GM12891 (cell line): ENCODE results near the gene PSMB7.

Experiments used
- DNase-seq: peaks from one replicate; pipeline ENCODE4 v3.0.0; 2011; ENCODE audit warnings: low spot score; ENCODE audit not compliant: insufficient read length
- FAIRE-seq: peaks from 2 replicates; lab custom pipeline; 2011; peaks lifted over from hg19 to GRCh38; lab: Jason Lieb, UNC
- PAX5 ChIP-seq: IDR thresholded peaks from 2 replicates; pipeline ENCODE4 v1.6.1; 2011; ENCODE audit warnings: low read length, moderate library complexity, mild to moderate bottlenecking; ENCODE audit not compliant: insufficient read depth, severe bottlenecking
- POLR2A ChIP-seq: IDR thresholded peaks from 2 replicates; pipeline ENCODE4 v1.6.1; 2011; ENCODE audit warnings: low read depth, low read length, control low read depth
- POLR2AphosphoS5 ChIP-seq: IDR thresholded peaks from 2 replicates; pipeline ENCODE4 v1.6.1; 2011; ENCODE audit warnings: low read depth, low read length, control low read depth
- POU2F2 ChIP-seq: IDR thresholded peaks from 2 replicates; pipeline ENCODE4 v1.6.1; 2011; ENCODE audit warnings: low read depth, mild to moderate bottlenecking, control low read depth, low read length, moderate library complexity
- SPI1 ChIP-seq: IDR thresholded peaks from 2 replicates; pipeline ENCODE4 v1.6.1; 2011; ENCODE audit warnings: low read depth, low read length, control low read depth
- TAF1 ChIP-seq: IDR thresholded peaks from 2 replicates; pipeline ENCODE4 v1.6.1; 2011; ENCODE audit warnings: low read depth, low read length, control low read depth

The PSMB7 gene

DNA sequence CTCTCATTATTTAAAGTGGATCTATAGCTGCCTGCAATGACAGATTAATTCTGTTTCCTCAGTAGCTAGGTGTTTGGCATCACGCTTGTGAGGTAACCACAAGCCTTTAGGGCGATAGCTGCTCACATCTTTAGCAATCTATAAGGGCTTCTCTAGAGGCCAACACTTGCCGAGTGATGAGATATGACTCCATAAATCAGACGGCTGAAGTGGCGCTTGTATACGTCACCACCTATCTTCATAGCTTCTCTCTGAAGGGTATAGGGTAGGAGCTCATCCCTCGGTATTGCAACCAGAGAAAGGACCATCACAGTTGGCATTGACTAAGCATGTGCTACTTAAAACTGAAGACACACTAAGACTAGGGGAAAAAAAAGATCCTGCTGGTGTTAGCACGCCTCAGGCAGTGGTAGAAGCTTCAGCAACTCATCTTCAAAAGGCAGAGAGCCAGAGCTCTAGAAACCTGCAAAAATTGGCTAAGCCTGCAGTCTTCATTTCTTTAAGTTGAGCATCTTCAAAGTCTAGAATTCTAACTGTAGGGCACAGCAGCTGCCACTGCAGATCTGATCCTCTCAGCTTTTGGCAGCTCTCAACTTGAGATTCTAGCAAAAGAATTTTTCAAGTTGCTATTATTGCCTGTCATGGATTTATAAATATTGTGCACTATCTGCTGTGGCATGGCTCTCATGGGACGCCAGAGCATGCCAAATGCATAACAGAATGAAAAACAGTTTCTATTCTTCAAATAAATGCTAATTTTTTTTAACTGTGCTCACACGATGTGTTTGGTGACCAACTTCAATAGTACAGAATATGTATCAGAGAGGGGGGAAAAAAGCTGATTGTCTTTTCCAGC lies 37.5 kb downstream of the PSMB7 start:
- TF ChIP-seq PAX5 = no peak
- no peak for TF ChIP-seq SPI1
- TF ChIP-seq POU2F2 = no peak
- DNase-seq = no peak
- no peak for FAIRE-seq

GRCh38 chr9:124376329-124376728 lies 38.9 kb downstream of the PSMB7 start:
- DNase-seq = no peak
- FAIRE-seq = no peak
- no peak for TF ChIP-seq POU2F2
- TF ChIP-seq POLR2AphosphoS5 = no peak
- no peak for TF ChIP-seq TAF1
- TF ChIP-seq POLR2A = no peak
- no peak for TF ChIP-seq SPI1

DNA sequence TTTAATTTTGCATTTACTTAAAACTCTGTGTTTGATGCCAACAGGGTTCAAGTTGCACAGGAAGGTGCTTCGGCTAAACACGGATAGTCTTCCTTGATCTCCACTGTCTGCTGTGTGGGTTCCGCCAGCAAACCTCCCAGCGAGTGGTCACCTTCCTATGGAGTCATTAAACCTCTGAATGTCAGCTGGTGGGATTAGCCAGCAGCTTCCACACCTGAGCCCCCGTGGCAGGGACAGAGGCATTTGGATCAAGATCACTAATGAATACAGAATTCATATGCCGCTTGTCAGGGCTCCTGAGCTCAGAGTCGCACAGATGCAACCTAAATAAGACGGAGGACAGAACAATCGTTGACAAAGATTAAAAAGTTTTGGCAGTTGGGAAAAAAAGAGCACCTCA lies 39.5 kb downstream of the PSMB7 start:
- DNase-seq (no peak), FAIRE-seq (no peak)
- TF ChIP-seq PAX5 (no peak), TAF1 (no peak), POLR2AphosphoS5 (no peak), POU2F2 (no peak), POLR2A (no peak), SPI1 (no peak)

- TF ChIP-seq SPI1 (no peak), POLR2AphosphoS5 (no peak), POLR2A (no peak), PAX5 (no peak), TAF1 (no peak), POU2F2 (no peak)
- DNase-seq = no peak
- FAIRE-seq = no peak
Observed at GRCh38 chr9:124373851-124374250, 41.4 kb downstream of the PSMB7 start.

- DNase-seq (no peak), FAIRE-seq (no peak)
- TF ChIP-seq PAX5 (no peak), POLR2AphosphoS5 (no peak), SPI1 (no peak), POU2F2 (no peak), POLR2A (no peak), TAF1 (no peak)
Observed at GRCh38 chr9:124373386-124373785, 41.9 kb downstream of the PSMB7 start.

DNA sequence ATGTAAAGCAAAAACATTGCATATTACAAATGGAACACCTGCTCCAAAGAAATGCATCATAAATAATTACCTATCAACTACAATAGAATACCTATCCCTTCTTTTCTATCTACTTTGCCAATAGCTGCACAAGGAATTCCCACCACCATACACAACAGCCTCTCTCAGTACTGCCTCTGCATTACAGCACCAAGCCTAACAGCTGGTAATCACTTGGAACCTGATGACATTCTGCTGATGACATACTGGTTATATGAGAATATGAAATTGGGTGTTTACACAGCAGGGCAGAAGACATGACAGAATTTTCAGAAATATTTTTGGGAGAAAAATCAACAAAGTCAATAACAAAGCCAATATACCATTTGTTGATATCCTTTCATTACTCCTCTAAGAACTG lies 43.2 kb downstream of the PSMB7 start:
- DNase-seq = no peak
- TF ChIP-seq POLR2AphosphoS5 = no peak
- no peak for TF ChIP-seq PAX5
- TF ChIP-seq SPI1 = no peak
- no peak for TF ChIP-seq POU2F2
- TF ChIP-seq POLR2A = no peak
- TF ChIP-seq TAF1 = no peak
- FAIRE-seq = no peak

DNA sequence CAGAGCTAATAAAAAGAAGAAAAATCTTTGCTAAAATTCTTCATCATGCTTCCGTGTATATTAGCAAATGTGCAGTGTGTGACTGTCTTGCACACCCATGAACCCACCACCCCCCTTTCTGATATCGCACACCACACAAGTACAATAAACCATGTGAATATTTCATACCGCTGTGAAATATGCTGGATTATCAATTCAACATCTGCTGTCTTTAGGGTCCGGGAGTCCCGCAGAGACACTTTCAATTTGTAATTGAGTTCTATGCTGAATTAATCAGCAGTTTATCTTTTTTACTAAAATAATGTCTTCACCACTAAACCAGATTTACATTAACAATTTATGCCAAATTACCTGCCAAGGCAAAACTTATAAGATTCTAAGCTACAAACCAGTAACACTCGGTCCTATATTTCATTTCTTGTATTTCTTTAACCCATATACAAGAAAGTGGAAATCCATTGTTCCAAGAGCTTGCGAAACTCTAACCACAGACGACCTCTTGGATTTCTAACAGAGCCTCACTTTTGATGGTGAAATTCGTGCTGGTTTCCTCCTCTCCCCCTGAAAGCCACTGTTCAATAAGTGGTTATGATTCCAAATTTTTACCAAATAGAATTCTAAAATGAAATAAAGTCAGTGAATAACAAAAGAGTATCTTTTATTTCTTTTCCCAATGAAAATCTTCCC lies 44.2 kb downstream of the PSMB7 start:
- TF ChIP-seq POLR2A (no peak), TAF1 (no peak), PAX5 (no peak), POU2F2 (no peak), POLR2AphosphoS5 (no peak), SPI1 (no peak)
- no peak for DNase-seq
- FAIRE-seq = no peak

GRCh38 chr9:124369231-124369797 lies 45.9 kb downstream of the PSMB7 start:
- no peak for TF ChIP-seq POLR2AphosphoS5
- TF ChIP-seq TAF1 = no peak
- FAIRE-seq = no peak
- no peak for DNase-seq

GRCh38 chr9:124368692-124369091 lies 46.5 kb downstream of the PSMB7 start:
- no peak for DNase-seq
- no peak for FAIRE-seq
- TF ChIP-seq PAX5 = no peak
- TF ChIP-seq SPI1 = no peak
- TF ChIP-seq POLR2A = no peak
- no peak for TF ChIP-seq TAF1
- TF ChIP-seq POU2F2 = no peak
- TF ChIP-seq POLR2AphosphoS5 = no peak

DNA sequence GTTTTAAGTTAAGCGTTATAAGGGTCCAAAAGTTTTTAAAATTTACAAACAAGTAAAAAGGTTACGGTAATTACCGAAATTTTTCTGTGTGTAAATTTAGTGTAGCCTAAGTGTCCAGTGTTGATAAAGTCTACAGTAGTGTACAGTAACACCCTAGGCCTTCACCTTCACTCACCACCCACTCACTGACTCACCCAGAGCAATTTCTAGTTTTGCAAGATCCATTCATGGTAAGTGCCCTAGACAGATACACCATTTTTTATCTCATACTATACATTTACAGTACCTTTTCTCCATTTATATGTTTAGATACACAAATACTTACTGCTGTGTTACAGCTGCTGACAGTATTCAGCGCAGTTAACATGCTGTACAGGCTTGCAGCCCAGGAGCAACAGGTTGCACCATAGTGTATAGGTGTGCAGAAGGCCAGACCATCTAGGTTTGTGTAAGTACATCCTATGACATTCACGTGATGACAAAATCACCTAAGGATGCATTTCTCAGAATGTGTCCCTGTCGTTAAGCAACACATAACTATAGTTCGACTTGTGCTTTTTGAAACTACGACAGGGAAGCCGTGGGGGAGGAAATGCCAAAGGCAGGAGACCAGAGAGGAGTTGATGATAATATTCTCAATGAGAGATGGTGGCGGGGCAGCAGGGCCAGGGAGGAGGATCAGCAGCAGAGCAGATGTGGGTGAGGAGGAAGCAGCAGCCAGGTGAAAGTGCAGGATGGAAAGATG lies 48.6 kb downstream of the PSMB7 start:
- FAIRE-seq (no peak), DNase-seq (no peak)
- no peak for TF ChIP-seq SPI1
- TF ChIP-seq PAX5 = no peak
- TF ChIP-seq POLR2AphosphoS5 = no peak
- no peak for TF ChIP-seq POU2F2
- TF ChIP-seq POLR2A = no peak
- TF ChIP-seq TAF1 = no peak
